Right atrium auricular region (tissue), 2 donors: ENCODE data around the gene KBTBD4. TPM values are rescaled to one million over a fixed set of nuclear protein-coding genes. Genes with fewer than 3 reads are reported as not detected.
A peak's percentile ranks its signal among the peaks of the same experiment; 100 is the strongest.

ENCODE experiments used
- DNase-seq: peaks from one replicate; pipeline ENCODE4 v3.0.0-alpha.2; 2019; ENCODE audit warnings: low spot score
- H3K27ac ChIP-seq, 2 donors: fragments of 200-600 bp; sonication (generic); 1 replicate in 1 of 2; 2 replicates in 1 of 2; pipeline ENCODE4 v1.5.1; 2016 to 2019
- H3K27me3 ChIP-seq, 2 donors: fragments of 200-600 bp; sonication (generic); one replicate each; pipeline versions ENCODE4 v1.5.1 to v1.6.0; 2017 to 2019
- H3K36me3 ChIP-seq: fragments of 200-600 bp; sonication (generic); one replicate; pipeline ENCODE4 v1.5.1; 2016
- H3K4me1 ChIP-seq, 2 donors: fragments of 200-600 bp; sonication (generic); one replicate each; pipeline versions ENCODE4 v1.5.1 to v1.6.0; 2017 to 2019
- H3K4me3 ChIP-seq, 2 donors: fragments of 200-600 bp; sonication (generic); 1 replicate in 1 of 2; 2 replicates in 1 of 2; pipeline ENCODE4 v1.5.1; 2017 to 2019; ENCODE audit warnings: mild to moderate bottlenecking in 1 of 2, moderate library complexity in 1 of 2
- H3K9me3 ChIP-seq, 2 donors: fragments of 200-600 bp; sonication (generic); one replicate each; pipeline ENCODE4 v1.5.1; 2019
- total RNA-seq, 2 donors: library from RNA; depleted of rRNA; stranded (reverse); fragments of >200 nt; gene quantifications; one replicate each; pipeline ENCODE4 v1.1.0, GENCODE V29; 2016
- TF ChIP-seq, protein P1 (sequence below), 2 donors: fragments of 200-600 bp; sonication (generic); IDR thresholded peaks; one replicate each; pipeline ENCODE4 v1.5.1; 2019; ENCODE audit warnings: antibody characterized with exemption in 2 of 2

Gene KBTBD4
- total RNA-seq, 2 donors from 2014 or later = 11.7 to 21.7 TPM

DNA sequence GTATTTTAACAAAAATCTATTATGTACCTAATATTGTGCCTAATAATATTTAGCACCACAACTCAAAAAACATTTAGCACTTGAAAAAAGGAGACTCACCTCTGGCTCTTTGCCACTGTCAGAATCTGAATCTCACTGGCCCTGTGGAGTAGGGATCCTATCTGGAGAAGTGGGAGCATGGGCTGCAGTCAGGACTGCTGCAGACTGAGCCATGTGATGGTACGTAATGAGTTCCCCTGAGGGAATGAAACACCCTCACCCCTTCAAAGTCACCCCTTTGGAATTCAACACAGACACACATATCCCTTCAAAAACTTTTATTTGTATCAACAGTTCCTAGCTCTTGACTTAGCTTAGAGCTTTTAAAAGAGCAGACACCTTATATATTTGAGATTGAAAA is 6.9 kb downstream of the KBTBD4 start:
- peaks cover 33% of the 10 kb centered on the region for H3K36me3 ChIP-seq
- H3K27me3 ChIP-seq = no peaks in the 10 kb centered on the region
- H3K4me3 ChIP-seq = no peak overlapping the region
- H3K4me1 ChIP-seq = peaks cover 0 to 25% of the 10 kb centered on the region in 2 donors
- no peak for DNase-seq
- H3K9me3 ChIP-seq = no peaks in the 10 kb centered on the region
- TF ChIP-seq, protein P1, sequence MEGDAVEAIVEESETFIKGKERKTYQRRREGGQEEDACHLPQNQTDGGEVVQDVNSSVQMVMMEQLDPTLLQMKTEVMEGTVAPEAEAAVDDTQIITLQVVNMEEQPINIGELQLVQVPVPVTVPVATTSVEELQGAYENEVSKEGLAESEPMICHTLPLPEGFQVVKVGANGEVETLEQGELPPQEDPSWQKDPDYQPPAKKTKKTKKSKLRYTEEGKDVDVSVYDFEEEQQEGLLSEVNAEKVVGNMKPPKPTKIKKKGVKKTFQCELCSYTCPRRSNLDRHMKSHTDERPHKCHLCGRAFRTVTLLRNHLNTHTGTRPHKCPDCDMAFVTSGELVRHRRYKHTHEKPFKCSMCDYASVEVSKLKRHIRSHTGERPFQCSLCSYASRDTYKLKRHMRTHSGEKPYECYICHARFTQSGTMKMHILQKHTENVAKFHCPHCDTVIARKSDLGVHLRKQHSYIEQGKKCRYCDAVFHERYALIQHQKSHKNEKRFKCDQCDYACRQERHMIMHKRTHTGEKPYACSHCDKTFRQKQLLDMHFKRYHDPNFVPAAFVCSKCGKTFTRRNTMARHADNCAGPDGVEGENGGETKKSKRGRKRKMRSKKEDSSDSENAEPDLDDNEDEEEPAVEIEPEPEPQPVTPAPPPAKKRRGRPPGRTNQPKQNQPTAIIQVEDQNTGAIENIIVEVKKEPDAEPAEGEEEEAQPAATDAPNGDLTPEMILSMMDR (IDR thresholded peaks at IDR 0.05) = no peak
- no peak overlapping the region for H3K27ac ChIP-seq

DNA sequence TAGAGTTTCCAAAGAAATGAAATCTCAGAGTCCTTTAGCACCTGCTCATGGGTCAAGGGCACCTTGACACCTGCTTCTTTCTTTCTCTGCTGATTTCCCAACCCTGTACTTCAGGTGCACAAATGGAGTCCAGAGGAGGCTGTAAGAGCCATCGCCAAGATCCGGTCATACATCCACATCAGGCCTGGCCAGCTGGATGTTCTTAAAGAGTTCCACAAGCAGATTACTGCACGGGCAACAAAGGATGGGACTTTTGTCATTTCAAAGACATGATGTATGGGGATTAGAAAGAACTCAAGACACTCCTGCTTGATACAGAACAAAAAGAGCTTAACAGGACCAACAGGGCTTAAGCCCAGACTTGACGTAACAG is 7.4 kb downstream of the KBTBD4 start:
- no peaks in the 10 kb centered on the region for H3K9me3 ChIP-seq
- no peak overlapping the region for H3K27ac ChIP-seq

DNA sequence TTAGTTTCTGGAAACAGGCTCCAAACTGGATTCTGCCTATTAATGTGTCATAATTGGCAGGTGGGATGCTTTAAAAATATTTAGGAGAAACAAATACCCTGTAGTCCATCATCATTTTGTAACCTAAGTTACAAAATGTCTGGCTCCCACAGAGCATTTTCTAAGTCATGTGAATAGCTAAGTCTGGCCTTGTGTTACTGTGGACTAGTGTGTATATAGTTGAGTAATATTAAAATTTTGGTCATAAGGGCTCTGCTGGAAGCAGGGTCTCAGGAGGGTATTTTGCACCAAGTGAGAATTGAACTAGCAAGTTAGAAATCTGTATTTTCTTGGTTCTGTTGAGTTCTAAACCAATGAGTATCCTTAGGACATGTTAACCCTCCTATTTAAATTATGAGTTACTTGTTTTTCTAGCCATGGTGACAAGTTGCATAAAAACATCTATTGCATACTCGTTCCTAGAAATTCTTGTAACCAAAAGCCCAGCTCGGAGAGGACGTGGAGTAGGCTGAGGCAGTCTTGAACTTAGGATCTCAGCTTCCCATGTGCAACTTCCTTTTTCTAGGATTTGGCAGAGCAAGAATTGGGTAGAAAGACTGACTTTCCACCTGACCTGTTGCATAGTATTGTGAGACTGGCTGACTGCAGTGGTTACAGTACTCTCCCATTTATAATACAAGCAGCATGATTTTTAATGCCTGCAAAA is 8.0 kb downstream of the KBTBD4 start:
- Histone ChIP-seq H3K27ac (no peak overlapping the region), H3K4me3 (no peak overlapping the region), H3K4me1 (peaks cover 0 to 31% of the 10 kb centered on the region in 2 donors), H3K36me3 (peaks cover 32% of the 10 kb centered on the region), H3K27me3 (no peaks in the 10 kb centered on the region), H3K9me3 (no peaks in the 10 kb centered on the region)
- DNase-seq = no peak
- TF ChIP-seq, protein P1 (IDR thresholded peaks at IDR 0.05) = no peak

More for the DNA sequence above, 7.4 kb downstream of the KBTBD4 start:
- no peak for DNase-seq
- Histone ChIP-seq H3K4me1 (peaks cover 0 to 26% of the 10 kb centered on the region in 2 donors), H3K36me3 (peaks cover 33% of the 10 kb centered on the region), H3K27me3 (no peaks in the 10 kb centered on the region), H3K4me3 (no peak overlapping the region)
- TF ChIP-seq, protein P1 (IDR thresholded peaks at IDR 0.05) = no peak

DNA sequence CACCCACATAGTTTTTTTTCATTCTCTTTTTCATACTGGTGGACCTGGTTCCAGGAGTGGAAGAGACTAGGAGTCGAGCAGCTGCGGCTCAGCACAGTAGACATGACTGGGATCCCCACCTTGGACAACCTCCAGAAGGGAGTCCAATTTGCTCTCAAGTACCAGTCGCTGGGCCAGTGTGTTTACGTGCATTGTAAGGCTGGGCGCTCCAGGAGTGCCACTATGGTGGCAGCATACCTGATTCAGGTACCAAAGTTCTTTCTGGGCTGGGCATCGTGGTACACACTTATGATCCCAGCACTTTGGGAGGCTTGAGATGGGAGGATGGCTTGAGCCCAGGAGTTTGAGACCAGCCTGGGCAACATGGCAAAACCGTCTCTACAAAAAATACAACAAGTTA is 9.1 kb downstream of the KBTBD4 start:
- H3K27me3 ChIP-seq = no peaks in the 10 kb centered on the region
- TF ChIP-seq, protein P1 (IDR thresholded peaks at IDR 0.05) = no peak
- H3K27ac ChIP-seq = no peak overlapping the region
- no peaks in the 10 kb centered on the region for H3K9me3 ChIP-seq
- H3K36me3 ChIP-seq = peaks cover 20% of the 10 kb centered on the region
- H3K4me3 ChIP-seq = no peak overlapping the region
- DNase-seq = no peak
- peaks cover 0 to 38% of the 10 kb centered on the region in 2 donors for H3K4me1 ChIP-seq

DNA sequence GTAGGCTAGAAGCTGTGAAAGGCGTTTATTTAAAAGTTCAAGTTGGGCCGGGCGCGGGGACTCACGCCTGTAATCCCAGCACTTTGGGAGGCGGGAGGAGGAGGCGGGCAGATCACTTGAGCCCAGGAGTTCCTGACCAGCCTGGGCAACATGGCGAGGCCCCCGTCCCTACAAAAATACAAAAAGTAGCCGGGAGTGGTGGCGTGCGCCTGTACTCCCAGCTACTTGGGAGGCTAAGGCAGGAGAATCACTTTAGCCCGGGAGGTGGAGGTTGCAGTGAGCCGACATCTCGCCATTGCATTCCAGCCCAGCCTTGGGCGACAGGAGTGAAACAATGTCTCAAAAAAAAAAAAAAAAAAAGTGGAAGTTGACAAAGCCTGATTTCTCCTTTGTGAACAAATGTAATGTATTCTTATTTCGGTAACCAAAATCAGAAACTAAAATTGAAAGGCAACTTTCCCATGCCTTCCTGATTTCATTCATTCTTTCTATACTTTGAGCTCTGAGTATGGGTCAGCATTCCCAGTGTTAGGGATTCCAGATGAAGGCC is 12.5 kb downstream of the KBTBD4 start:
- no peaks in the 10 kb centered on the region for H3K36me3 ChIP-seq
- H3K9me3 ChIP-seq = no peaks in the 10 kb centered on the region
- TF ChIP-seq, protein P1 (IDR thresholded peaks at IDR 0.05) = no peak
- no peak for DNase-seq
- H3K4me1 ChIP-seq = peaks cover 0 to 14% of the 10 kb centered on the region in 2 donors
- H3K4me3 ChIP-seq = peak overlapping the region; percentile 79 to 80
- H3K27ac ChIP-seq = peak overlapping the region; percentile 49 to 82
- no peaks in the 10 kb centered on the region for H3K27me3 ChIP-seq
